Activated CD4-positive, alpha-beta T cell treated with anti-CD3 and anti-CD28 coated beads for 1 hour (primary cell): ENCODE data around the gene ZNF48.

ENCODE experiments used
- DNase-seq: peaks from one replicate; pipeline ENCODE4 v3.0.0-alpha.2; 2020

Gene ZNF48

DNA sequence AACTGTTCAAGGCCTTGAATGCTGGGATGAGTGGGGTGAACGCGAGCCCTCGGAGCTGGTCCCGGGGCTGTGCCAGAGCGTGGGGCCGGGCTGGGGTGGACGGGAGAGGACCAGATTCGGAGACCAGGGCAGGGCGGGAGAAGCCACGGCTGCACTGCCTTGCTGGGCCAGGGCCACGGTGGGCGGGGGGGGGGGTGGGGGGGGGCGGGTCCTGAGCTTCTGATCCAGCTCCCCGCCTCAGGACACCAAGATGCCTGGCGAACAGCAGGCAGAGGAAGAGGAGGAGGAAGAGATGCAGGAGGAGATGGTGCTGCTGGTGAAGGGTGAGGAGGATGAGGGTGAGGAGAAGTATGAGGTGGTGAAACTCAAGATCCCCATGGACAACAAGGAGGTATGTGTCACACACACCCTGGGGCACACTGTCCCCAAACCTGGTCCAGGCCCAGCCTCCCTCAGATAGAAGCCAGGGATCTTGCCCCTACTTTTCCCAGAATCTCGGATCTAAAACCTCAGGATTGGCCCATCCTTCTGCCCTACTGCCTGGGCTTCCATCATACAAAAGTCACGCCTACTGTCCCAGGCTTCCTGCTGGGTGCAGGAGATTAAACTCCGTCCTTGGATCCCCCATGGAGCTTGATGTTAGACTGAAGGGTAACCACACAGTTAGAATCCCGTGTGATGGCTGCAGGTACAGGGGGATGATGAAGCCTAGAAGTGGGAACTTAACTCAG is 12.7 kb downstream of the ZNF48 start:
- DNase-seq = no peak

DNA sequence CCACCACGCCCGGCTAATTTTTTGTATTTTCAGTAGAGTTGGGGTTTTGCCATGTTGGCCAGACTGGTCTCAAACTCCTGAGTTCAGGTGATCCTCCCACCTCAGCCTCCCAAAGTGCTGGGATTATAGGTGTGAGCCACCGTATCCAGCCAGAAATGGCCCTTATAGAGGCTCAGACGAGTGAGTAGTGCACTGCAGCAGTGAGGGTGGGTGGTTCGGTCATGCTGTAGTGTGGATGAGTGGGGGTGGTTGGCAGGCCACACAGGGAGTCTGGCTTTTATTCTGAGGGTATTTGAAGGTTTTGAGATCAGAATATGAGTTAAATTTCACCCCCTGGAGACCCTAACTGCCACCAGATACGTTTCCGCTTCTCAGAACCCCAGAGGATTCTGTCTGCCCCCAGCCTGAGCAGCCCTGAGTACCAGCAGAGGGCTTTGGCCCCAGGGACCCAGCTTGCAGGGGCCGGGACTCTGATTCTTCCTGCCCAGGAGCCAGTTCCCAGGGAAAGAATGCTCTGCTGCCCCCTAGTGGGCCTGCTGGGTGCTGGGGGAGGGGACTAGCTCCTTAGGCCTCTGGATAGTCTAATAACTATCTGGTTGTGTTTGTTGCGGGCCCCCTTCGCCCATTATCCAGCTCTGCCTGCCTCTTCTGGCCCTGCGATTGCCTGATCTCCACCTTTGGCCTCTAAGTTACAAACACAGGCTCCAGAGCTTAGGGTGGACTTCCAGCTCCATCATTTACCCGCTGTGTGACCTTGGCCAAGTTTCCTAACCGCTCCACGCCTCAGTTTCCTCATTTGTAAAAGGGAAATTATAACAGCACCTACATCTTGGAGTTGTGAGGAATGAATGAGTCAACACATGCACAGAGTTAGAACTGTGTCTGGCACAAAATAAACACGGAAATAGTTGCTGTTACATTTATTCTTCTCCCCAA is 14.2 kb downstream of the ZNF48 start:
- peak; percentile 87 for DNase-seq

DNA sequence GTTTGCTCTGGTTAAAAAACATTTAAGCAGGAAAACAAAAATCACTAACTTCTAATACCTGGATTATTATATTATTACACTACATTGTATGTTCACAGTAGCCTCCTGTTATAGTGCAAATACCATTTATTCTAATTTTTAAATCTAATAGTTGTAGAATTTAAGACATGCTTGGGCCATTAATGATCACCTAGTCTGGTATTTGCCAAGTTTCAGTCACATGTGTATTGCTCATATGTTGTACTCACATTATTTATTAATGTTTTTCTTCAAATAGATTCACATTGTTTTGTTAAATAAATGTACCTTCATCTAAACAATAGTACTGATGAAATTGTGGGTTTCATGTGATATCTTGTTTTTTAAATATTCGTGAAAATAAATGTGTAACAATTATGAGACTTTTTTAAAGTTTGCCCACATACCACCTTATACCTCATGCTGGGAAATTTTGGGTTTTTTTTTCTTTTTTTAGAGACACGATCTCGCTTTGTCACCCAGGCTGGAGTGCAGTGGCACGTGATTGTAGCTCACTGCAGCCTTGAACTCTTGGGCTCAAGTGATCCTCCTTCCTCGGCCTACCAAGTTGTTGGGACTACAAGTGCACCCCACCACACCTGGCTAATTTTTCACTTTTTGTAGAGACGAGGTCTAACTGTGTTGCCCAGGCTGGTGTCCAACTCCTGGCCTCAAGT is 18.0 kb downstream of the ZNF48 start:
- no peak for DNase-seq

DNA sequence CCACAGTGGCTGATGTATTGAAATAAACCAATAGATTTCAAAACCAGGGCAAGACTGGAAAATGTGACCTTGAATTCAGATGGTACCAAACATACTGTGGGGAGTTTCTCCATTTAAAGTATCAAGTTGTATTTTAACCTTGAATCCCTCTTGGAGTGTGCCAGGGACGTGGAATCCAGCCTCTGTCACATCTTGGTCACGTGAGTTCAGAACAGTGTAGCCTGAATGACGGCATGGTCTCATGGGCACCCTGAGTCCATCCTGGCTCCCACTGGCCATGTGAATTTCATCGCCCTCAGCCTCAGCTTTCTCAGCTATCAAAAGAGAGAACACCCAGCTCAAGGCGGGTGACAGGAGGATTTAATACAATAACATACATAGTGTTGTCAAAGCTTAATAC is 18.9 kb downstream of the ZNF48 start:
- DNase-seq = no peak

DNA sequence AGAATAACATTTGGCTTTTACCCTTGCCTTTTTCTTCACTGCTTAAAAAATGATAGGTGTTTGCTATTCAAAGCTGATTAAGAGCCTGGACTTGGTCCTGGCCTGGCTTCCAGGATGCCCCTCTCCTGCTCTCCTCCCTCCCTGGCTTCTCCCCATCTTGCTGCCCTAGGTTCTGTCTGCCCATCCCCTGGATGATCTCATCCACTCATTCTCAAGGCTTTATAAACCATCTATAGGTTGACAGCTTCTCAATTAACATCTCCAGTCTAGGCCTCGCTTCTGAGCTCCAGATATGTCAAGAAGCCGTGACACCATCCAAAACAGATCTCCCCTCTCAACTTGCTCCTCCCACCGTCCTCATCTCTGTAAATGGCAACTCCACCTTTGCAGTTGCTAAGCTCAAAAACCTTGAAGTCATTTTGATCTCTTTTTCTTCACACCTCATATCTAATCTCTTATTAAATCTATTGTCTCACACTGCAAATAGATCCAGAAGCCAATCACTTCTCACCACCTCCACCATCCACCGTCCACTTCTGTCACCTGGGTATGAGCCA is 20.9 kb downstream of the ZNF48 start:
- no peak for DNase-seq

DNA sequence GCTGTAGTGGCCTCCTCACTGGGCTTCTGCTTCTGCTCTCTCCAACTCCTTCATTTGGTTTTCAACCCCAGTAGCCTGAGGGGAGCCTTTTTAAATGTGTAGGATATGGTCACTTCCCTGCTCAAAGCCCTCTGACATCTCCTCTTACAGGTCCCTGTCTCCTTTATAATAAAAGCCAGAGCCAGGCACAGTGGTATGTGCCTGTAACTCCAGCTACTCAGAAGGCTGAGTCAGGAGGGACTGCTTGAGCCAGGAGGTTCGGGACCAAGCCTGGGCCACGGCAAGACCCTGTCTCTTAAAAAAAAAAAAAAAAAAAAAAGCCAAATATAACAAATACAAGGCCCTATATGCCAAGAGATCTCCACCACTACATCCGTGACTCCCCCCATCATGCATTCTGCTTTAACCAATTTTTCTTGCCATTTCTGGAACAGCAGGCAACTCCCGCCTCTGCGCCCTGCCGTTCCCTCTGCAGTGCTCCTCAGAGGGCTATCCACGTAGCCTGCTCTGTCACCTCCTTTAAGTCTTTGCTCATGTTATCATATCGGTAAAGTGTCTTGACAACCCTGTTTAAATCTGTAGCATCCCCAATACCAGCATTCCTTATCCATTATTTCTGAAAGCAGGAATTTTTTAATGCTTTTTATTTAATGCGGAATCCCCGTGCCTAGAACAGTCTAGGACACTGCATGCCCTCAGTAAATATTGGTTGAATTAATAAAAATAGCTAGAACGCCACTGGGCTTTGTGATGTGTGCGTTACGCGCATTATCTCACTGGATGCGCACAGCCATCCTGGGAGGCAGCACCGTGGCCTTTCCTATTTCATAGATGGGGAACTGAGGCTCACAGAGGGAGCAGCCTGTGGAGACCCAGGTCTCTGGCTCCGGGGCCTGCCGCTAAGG is 21.7 kb downstream of the ZNF48 start:
- no peak for DNase-seq

DNA sequence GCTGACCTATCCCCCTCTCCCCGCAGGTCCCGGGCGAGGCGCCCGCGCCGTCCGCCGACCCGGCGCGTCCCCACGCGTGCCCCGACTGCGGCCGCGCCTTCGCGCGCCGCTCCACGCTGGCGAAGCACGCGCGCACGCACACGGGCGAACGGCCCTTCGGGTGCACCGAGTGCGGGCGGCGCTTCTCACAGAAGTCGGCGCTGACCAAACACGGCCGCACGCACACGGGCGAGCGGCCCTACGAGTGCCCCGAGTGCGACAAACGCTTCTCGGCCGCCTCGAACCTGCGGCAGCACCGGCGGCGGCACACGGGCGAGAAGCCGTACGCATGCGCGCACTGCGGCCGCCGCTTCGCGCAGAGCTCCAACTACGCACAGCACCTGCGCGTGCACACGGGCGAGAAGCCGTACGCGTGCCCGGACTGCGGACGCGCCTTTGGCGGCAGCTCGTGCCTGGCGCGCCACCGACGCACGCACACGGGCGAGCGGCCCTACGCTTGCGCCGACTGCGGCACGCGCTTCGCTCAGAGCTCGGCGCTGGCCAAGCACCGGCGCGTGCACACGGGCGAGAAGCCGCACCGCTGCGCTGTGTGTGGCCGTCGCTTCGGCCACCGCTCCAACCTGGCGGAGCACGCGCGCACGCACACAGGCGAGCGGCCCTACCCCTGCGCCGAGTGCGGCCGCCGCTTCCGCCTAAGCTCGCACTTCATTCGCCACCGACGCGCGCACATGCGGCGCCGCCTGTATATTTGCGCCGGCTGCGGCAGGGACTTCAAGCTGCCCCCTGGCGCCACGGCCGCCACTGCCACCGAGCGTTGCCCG is 22.5 kb downstream of the ZNF48 start:
- DNase-seq = peak; percentile 85

DNA sequence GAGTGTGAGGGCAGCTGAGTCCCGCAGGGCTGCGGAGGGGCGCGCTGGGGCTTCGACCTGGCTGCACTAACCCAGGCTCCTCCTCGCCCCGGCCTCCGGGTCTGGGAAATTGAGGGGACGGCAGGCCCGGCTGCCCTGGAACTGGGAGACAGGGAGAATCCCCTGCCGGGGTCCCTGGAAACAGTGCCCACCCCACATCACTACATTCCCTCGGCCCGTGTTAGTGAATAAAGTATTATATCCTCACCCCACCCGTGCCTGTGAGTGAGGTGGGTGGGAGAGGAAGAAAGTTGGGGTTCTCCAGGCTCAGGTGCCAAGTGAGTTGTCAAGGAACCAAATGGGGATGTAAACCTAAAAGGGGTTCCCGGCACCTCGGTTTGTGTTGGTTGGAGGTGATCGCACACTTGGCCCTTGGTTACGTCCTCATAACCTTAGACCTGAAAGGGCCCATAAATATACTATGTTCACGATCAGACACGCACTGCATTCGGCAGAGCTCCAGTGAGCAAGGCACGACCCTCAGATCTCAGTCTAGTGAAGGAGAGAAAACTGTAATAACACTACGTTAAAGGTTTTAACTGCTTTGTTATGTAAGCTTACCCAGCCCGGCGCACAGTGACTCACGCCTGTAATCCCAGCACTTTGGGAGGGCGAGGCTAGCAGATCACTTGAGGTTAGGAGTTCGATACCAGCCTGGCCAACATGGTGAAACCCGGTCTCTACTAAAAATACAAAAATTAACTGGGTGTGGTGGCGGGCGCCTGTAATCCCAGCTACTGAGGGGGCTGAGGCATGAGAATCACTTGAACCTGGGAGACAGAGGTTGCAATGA is 23.3 kb downstream of the ZNF48 start:
- no peak for DNase-seq

DNA sequence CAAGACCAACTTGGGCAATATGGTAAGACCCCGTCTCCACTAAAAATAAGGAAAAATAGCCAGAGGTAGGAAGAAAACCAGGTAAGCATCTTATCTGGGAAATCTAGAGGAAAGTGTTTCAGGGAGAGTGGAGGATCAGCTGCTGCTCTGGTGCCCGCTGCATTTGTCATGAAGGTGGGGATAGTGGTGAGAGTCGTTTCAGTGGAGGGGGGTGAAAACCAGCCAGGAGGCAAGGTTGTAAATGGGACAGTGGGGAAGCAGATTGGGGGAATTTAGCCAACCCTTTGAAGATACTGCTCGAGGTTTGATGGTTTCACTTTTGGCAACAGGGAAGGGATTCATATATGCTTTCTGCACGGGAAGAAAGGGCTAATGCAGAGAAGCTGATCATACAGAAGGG is 25.8 kb downstream of the ZNF48 start:
- DNase-seq = no peak

DNA sequence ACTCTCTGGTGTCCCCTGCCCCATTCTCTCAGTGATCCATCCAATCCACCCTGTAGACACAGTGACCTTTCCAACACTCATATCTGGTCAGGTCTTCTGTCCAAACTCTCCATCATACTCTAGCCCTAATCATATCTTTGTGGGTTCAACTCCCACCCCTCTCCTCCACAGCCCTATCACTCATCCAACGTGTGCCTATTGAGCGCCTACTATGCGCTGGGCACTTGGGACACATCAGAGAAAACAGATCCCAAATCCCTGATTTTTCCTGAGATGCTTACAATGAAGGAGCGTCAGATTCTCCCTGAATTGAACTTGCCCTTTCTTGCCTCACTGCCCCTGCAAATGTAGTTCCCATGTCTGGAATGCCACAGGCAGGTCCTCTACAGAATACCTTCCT is 32.8 kb downstream of the ZNF48 start:
- DNase-seq = no peak

DNA sequence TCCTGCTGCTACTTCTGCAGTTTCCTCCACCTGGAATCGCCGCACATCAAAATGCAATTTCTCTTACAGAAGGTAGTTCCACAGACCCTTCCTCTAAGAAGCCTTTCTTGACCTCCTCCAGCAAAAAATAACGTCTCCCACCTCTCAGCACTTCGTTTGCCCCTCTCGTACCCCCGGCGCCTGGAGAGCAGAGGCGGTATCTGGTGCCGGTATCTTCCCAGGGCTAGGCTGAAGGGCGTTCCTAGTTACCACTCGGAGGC is 34.1 kb downstream of the ZNF48 start:
- no peak for DNase-seq

DNA sequence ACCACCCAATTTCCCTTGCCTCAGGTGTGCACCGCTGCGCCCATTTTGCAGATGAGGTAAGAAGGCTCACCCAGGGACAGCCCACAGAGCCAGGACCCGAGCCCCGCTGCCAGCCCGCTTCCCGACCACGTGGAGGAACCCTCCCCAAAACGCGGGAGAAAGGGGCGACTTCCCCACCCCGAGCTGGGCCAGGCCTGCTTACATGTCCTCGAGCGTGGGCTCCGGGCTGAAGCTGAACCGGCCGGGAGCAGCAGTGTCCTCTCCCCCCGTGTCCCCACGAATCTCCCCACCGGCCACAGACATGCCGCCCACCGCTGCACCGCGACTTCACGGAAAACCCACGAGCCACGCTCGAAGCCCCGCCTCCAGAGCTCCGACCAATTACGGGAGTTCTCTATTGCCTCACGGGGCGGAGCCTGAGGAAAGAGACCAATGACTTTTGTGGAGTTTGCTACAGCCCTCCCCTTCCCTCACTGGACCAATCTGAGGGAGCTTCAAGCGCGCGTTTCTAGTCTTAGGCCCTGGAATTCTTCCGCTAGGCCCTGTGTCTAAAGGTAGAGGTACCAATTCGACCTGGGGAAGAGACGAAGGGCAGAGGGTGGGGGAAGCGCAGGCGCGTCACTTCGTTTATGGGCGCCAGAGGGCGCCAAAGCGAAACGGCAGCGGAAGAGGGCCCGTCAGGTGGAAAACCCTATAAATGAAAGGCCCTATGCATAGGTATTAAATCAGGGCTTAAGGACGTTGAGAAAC is 34.6 kb downstream of the ZNF48 start, which contains the start of gene DCTPP1:
Gene DCTPP1 (minus strand): TSS at position 353 of the 750 bp plus-strand sequence. CDS start 50 bp downstream, at position 303.
- DNase-seq = peak; percentile 88

DNA sequence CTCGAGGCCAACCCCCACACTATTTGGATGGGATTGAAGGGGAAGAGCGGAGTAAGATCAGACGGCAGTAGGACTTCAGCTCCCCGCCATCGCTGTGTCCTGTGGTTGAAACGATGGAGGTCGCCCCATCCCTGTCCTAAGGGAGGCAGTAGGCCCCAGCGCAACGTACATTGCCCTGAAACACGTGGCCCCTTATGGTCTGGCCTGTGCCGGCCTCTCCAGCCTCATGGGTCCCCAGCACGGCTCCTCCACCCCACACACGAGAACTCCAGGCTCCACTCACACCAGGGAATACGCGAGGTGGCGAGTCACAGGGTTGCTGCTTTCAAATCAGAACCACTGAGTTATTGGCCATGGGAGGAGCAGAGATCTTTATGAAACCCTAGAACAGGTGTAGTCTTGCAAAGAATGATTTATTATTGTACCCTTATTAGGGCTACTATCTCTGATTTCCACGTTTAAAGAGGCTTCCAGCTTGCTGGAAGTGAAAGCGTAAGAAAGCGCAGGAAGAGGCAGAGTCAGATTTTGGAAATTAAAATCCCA is 35.3 kb downstream of the ZNF48 start:
- DNase-seq = no peak

DNA sequence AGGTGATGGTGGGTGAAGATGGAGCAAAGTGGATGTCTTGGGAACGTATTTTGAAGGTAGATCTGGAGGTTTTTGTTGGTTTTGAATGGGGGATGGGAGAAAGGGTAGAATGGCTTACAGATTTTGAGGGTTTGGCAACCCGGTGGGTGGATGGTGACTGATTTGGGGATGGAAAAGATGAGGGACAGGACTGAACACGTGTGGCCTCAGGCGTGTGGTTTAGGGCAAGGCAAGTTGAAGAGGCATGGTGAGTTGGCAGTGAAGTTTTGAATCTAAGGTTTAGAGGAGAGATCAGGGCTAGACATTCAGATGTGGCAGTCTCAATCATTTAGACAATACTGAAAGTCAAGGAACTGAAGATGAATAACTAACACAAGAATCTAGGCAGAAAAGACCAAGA is 39.6 kb downstream of the ZNF48 start:
- no peak for DNase-seq

DNA sequence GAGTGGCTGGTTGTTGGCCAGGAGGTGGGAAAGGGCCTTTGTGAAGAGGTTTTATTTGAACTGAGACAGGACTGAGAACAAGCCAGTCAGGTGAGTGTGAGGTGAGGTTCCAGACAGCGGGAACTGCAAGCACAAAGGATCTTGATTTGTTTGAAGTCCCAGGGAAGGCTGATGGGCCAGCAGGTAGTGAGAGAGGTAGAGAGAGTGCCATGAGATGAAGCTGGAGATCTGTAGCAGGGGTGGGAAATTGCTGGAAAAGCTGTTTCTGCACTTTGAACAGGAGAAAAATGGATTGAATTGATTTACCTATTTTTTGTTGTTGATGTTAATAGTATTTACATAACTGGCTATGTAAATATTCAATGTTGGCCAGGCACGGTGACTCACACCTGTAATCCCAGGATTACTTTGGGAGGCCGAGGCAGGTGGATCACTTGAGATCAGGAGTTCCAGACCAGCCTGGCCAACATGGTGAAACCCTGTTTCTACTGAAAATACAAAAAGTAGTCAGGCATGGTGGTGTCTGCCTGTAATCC is 42.4 kb downstream of the ZNF48 start:
- no peak for DNase-seq

DNA sequence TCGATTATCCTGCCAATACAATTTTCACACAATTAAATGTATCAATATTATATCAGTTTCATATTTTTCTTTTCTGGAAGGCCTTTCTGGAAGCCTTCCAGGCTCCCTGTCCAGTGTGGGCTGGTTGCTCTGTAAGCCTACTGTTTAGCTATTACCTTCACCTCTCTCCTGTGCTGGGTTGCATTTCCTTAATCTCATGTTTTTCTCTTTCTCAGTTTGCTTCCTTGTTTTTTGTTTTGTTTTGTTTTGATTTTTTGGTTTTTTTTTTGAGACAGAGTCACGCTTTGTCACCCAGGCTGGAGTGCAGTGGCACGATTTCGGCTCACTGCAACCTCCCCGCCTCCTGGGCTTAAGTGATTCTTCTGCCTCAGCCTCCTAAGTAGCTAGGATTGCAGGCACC is 43.6 kb downstream of the ZNF48 start:
- DNase-seq = no peak

DNA sequence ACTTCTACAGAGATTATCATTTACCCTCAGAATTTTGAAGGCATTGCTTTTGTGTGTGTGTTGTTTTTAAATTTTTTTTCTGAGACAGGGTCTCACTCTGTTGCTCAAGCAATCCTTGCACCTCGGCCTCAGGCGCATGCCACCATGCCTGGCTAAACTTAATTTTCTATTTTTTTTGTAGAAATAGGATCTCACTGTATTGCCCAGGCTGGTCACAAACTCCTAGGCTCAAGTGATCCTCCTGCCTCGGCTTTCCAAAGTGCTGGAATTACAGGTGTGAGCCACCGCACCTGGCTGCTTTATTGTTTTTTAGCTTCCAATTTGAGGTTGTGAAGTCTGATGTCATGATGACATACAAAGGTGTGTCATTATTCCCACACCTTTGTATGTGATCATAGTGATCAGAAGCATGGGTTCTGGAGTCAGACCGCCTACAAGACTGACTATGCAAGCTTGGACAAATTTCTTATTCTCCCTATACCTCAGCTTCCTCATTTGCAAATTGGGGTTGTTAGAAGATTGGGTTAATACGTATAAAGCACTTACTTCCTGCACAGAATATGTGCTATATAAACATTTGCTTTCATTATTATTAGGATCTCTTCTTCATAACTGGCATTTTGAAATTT is 44.6 kb downstream of the ZNF48 start:
- DNase-seq = no peak

DNA sequence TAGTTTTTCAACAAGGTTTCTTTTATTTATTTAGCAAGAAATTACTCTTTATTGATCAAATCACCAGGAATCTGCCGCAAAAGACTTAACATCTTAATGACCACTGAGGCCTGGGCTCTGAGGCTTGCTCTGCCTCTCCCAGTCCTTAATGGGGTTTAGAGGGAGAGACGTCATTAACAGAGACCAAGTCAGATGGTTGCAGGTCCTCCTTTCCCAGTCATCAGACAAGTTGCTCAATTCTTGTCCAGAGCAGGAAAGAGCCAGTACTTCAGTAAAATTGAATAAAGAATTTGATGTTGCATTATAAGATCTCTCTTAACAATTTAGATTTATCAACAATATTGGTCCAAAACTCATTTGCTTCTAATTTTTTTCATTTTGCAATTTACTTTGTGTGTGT is 48.4 kb downstream of the ZNF48 start:
- DNase-seq = no peak
